Measurements from ENCODE around the gene PCDH15.

Gene PCDH15

DNA sequence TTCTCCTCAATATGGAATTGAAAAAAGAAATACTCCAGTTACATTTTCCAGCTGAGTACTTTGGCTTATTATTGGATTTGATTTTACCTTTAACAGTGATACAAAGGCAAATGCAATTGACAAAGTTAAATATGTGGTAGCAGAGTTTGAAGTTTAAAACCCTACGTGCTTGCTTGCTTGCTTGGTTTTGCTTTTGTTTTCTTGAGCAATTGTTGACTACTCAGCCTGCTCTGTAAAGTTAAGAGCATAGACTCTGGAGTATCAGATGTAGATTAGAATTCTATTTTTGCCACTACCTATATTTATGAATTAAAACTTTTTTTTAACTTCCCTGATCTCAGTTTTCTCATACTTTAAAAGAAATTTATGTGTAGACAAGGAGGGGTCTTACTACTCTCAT is 51.4 kb downstream of the PCDH15 start:
- no peaks in the 10 kb centered on the region for H4K20me1 ChIP-seq (ENCODE audit: insufficient read depth, low read length, poor library complexity, severe bottlenecking)
- no peaks in the 10 kb centered on the region for H3K4me1 ChIP-seq (ENCODE audit: insufficient read depth, low read length, poor library complexity, severe bottlenecking)
- no peak overlapping the region for H3K9ac ChIP-seq (ENCODE audit: low read depth, low read length, poor library complexity, severe bottlenecking)
- H3K4me3 ChIP-seq (ENCODE audit: low read length, poor library complexity, severe bottlenecking): no peak overlapping the region
- no peak overlapping the region for H2AFZ ChIP-seq (ENCODE audit: low read length)
- H3K4me2 ChIP-seq (ENCODE audit: low read depth, low read length, poor library complexity, severe bottlenecking): no peak overlapping the region
- H3K9me3 ChIP-seq (ENCODE audit: insufficient read depth, low read depth, low read length): no peaks in the 10 kb centered on the region
- no peaks in the 10 kb centered on the region for H3F3A ChIP-seq (ENCODE audit: low read depth)
- no peaks in the 10 kb centered on the region for H3K9me2 ChIP-seq (replicated peaks; ENCODE audit: low read depth, low read length)
- TF ChIP-seq, protein P1, sequence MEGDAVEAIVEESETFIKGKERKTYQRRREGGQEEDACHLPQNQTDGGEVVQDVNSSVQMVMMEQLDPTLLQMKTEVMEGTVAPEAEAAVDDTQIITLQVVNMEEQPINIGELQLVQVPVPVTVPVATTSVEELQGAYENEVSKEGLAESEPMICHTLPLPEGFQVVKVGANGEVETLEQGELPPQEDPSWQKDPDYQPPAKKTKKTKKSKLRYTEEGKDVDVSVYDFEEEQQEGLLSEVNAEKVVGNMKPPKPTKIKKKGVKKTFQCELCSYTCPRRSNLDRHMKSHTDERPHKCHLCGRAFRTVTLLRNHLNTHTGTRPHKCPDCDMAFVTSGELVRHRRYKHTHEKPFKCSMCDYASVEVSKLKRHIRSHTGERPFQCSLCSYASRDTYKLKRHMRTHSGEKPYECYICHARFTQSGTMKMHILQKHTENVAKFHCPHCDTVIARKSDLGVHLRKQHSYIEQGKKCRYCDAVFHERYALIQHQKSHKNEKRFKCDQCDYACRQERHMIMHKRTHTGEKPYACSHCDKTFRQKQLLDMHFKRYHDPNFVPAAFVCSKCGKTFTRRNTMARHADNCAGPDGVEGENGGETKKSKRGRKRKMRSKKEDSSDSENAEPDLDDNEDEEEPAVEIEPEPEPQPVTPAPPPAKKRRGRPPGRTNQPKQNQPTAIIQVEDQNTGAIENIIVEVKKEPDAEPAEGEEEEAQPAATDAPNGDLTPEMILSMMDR (conservative IDR thresholded peaks at IDR 0.05; ENCODE audit: low read length): no peak
- no peak for TF ChIP-seq EZH2phosphoT487 (IDR thresholded peaks at IDR 0.05; ENCODE audit: borderline replicate concordance)
- H3K27me3 ChIP-seq (ENCODE audit: insufficient read depth, low read length, poor library complexity, severe bottlenecking): no peaks in the 10 kb centered on the region
- H3K79me2 ChIP-seq (ENCODE audit: insufficient read depth, low read length): no peaks in the 10 kb centered on the region
- H3K36me3 ChIP-seq (ENCODE audit: insufficient read depth, low read length): no peaks in the 10 kb centered on the region

DNA sequence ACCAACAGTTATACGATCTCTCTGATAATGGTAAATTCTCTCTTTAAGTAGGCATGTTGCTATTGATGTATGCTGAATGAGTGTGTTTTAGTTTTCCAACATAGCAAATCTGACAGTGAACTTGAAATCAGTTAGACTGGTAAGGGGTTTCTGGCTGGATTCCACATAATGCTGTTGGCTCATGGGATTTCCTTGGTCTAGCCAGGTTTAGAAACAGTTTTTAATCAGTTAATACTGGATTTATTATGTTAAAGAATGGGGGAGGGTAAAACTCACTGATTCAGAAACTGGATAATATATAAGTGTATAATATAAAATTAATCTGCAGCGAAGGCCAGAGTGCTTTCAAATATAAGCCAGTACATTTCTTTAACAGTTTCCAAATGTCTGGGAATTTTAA is 55.6 kb downstream of the PCDH15 start:
- Histone ChIP-seq H3K27me3 (ENCODE audit: insufficient read depth, low read length, poor library complexity, severe bottlenecking) (no peaks in the 10 kb centered on the region), H3K4me1 (ENCODE audit: insufficient read depth, low read length, poor library complexity, severe bottlenecking) (no peaks in the 10 kb centered on the region), H2AFZ (ENCODE audit: low read length) (no peak overlapping the region), H4K20me1 (ENCODE audit: insufficient read depth, low read length, poor library complexity, severe bottlenecking) (no peaks in the 10 kb centered on the region), H3F3A (ENCODE audit: low read depth) (no peaks in the 10 kb centered on the region), H3K4me2 (ENCODE audit: low read depth, low read length, poor library complexity, severe bottlenecking) (no peak overlapping the region), H3K9me2 (replicated peaks; ENCODE audit: low read depth, low read length) (no peaks in the 10 kb centered on the region), H3K36me3 (ENCODE audit: insufficient read depth, low read length) (no peaks in the 10 kb centered on the region), H3K9me3 (ENCODE audit: insufficient read depth, low read depth, low read length) (no peaks in the 10 kb centered on the region), H3K9ac (ENCODE audit: low read depth, low read length, poor library complexity, severe bottlenecking) (no peak overlapping the region), H3K79me2 (ENCODE audit: insufficient read depth, low read length) (no peaks in the 10 kb centered on the region), H3K4me3 (ENCODE audit: low read length, poor library complexity, severe bottlenecking) (no peak overlapping the region)
- TF ChIP-seq EZH2phosphoT487 (IDR thresholded peaks at IDR 0.05; ENCODE audit: borderline replicate concordance): no peak

DNA sequence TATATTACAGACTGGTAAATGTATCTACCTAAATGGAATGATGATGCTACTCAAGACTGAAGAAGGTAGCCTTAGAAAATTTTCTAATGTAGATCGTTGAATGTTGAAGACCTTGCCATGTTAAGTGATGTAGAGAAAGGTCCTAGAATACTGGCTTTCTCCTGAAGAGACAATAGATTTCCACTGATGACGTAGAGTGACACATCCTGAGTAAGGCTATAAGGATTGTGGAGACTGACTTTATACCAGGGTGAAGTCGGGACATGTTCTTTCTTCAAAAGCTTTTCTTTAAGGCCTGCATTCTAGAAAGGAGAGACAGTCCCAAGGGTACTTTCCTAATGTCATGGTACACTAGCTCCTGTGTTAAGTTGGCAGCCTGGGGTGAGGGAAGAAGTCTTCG is 58.6 kb downstream of the PCDH15 start:
- Histone ChIP-seq H2AFZ (ENCODE audit: low read length) (no peak overlapping the region), H3K9me3 (ENCODE audit: insufficient read depth, low read depth, low read length) (no peaks in the 10 kb centered on the region), H3K9me2 (replicated peaks; ENCODE audit: low read depth, low read length) (no peaks in the 10 kb centered on the region), H3K27me3 (ENCODE audit: insufficient read depth, low read length, poor library complexity, severe bottlenecking) (no peaks in the 10 kb centered on the region), H3K36me3 (ENCODE audit: insufficient read depth, low read length) (no peaks in the 10 kb centered on the region), H3K4me1 (ENCODE audit: insufficient read depth, low read length, poor library complexity, severe bottlenecking) (no peaks in the 10 kb centered on the region), H3K4me2 (ENCODE audit: low read depth, low read length, poor library complexity, severe bottlenecking) (no peak overlapping the region), H3K79me2 (ENCODE audit: insufficient read depth, low read length) (no peaks in the 10 kb centered on the region), H3F3A (ENCODE audit: low read depth) (no peaks in the 10 kb centered on the region), H4K20me1 (ENCODE audit: insufficient read depth, low read length, poor library complexity, severe bottlenecking) (no peaks in the 10 kb centered on the region), H3K9ac (ENCODE audit: low read depth, low read length, poor library complexity, severe bottlenecking) (no peak overlapping the region), H3K4me3 (ENCODE audit: low read length, poor library complexity, severe bottlenecking) (no peak overlapping the region)
- no peak for TF ChIP-seq EZH2phosphoT487 (IDR thresholded peaks at IDR 0.05; ENCODE audit: borderline replicate concordance)
- TF ChIP-seq, protein P1 (conservative IDR thresholded peaks at IDR 0.05; ENCODE audit: low read length): no peak

DNA sequence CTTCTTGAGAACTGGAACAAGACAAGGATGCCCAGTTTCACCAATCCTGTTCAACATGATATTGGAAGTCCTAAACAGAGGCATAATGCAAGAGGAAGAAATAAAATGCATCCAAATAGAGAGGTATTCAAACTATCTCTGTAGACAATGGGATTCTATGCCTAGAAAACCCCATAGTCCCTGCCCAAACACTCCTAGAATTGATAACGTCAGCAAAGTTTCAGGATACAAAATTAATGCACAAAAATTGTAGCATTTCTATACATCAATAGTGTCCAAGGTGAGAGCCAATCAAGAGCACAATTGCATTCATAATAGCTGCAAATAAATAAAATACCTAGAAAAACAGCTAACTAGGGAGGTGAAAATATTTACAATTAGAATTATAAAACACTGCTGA is 72.5 kb downstream of the PCDH15 start:
- Histone ChIP-seq H3F3A (ENCODE audit: low read depth) (no peaks in the 10 kb centered on the region), H3K4me1 (ENCODE audit: insufficient read depth, low read length, poor library complexity, severe bottlenecking) (no peaks in the 10 kb centered on the region), H3K4me2 (ENCODE audit: low read depth, low read length, poor library complexity, severe bottlenecking) (no peak overlapping the region), H3K9me2 (replicated peaks; ENCODE audit: low read depth, low read length) (no peaks in the 10 kb centered on the region), H2AFZ (ENCODE audit: low read length) (no peak overlapping the region), H3K9me3 (ENCODE audit: insufficient read depth, low read depth, low read length) (no peaks in the 10 kb centered on the region), H3K27me3 (ENCODE audit: insufficient read depth, low read length, poor library complexity, severe bottlenecking) (no peaks in the 10 kb centered on the region), H3K79me2 (ENCODE audit: insufficient read depth, low read length) (no peaks in the 10 kb centered on the region), H3K4me3 (ENCODE audit: low read length, poor library complexity, severe bottlenecking) (no peak overlapping the region), H4K20me1 (ENCODE audit: insufficient read depth, low read length, poor library complexity, severe bottlenecking) (no peaks in the 10 kb centered on the region), H3K36me3 (ENCODE audit: insufficient read depth, low read length) (no peaks in the 10 kb centered on the region), H3K9ac (ENCODE audit: low read depth, low read length, poor library complexity, severe bottlenecking) (no peak overlapping the region)
- TF ChIP-seq EZH2phosphoT487 (IDR thresholded peaks at IDR 0.05; ENCODE audit: borderline replicate concordance): no peak
- TF ChIP-seq, protein P1 (conservative IDR thresholded peaks at IDR 0.05; ENCODE audit: low read length): no peak

All from Loucy (cell line).